ENCODE data around the gene CELSR2. TPM values are rescaled to one million over a fixed set of nuclear protein-coding genes. Genes with fewer than 3 reads are reported as not detected.

Gene CELSR2
- total RNA-seq, 1 experiment from 2014 or later, result 6.9 TPM

DNA sequence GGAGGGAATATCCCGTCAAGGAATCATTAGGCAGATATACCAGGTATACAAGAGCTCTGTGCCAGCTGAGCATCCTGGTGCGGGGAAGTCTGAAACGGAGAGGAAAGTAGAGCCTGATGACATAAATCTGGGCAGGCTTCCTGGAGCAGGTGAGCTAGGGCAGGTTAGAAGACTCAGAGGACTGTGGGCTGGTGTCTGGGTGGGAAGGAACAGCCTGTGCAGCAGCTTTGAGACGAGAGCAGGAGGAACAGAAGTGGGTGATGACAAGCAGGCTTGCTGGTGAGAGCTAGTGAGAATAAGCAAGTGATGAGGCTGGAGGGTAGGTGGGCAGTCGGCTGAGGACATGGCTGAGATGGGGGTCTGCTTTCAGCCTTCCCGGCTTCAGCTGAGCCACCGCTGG is 6.7 kb downstream of the CELSR2 start:
- no peak overlapping the region for H3K4me3 Mint-ChIP-seq (ENCODE audit: unreplicated experiment)
- intact Hi-C loops (cut with micrococcal nuclease), result no loop called here

DNA sequence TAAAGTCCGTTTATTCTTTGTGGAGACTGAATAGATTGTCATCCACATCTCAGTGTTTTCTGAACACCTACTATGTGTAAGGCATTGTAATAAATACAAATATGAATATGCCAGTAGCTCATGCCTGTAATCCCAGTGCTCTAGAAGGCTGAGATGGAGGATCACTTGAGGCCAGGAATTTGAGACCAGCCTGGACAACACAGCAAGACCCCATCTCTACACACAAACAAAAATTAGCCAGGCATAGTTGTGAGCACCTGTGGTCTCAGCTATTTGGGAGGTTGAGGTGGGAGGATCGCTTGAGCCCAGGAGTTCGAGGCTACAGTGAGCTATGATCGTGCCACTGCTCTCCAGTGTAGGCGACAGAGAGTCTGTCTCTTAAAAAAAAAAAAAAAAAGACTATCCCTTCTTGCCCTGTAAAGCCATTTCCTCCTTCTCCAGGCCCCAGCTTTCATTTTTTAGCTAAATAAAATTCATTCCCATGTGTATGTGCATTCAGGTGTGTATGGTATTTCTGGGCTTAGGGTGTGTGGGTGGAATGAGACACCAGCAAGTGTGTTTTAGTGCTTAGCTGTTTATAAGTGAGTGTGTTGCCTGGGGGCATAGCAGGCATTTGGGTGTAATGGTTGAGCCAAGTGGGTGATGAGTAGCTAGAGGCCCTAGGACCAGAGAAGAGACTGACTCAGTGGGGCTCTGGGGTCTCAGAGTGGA is 7.8 kb downstream of the CELSR2 start:
- DNase-seq (ENCODE audit: unreplicated experiment), result peak; percentile 83
- Mint-ChIP-seq H3K9me3 (ENCODE audit: unreplicated experiment) (no peaks in the 10 kb centered on the region), H3K4me3 (ENCODE audit: unreplicated experiment) (peak overlapping the region; percentile 19), H3K27me3 (ENCODE audit: insufficient read depth, unreplicated experiment) (no peaks in the 10 kb centered on the region), H3K36me3 (ENCODE audit: insufficient read depth, unreplicated experiment) (no peaks in the 10 kb centered on the region), H3K27ac (ENCODE audit: low read depth, unreplicated experiment) (peak overlapping the region; percentile 76), H3K4me1 (ENCODE audit: insufficient read depth, unreplicated experiment) (peaks cover 21% of the 10 kb centered on the region)
- intact Hi-C loops (cut with micrococcal nuclease), result no loop called here
- POLR2A ChIA-PET, result interaction anchor here (0.7 to 2.5 kb wide), 8 partner anchors 10 to 157 kb away, joined by 3 to 17 read pairs (median 3); partner anchors contain the start of genes SARS1 and SORT1
- TF ChIP-seq, protein P1, sequence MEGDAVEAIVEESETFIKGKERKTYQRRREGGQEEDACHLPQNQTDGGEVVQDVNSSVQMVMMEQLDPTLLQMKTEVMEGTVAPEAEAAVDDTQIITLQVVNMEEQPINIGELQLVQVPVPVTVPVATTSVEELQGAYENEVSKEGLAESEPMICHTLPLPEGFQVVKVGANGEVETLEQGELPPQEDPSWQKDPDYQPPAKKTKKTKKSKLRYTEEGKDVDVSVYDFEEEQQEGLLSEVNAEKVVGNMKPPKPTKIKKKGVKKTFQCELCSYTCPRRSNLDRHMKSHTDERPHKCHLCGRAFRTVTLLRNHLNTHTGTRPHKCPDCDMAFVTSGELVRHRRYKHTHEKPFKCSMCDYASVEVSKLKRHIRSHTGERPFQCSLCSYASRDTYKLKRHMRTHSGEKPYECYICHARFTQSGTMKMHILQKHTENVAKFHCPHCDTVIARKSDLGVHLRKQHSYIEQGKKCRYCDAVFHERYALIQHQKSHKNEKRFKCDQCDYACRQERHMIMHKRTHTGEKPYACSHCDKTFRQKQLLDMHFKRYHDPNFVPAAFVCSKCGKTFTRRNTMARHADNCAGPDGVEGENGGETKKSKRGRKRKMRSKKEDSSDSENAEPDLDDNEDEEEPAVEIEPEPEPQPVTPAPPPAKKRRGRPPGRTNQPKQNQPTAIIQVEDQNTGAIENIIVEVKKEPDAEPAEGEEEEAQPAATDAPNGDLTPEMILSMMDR (IDR thresholded peaks at IDR 0.05; ENCODE audit: unreplicated experiment), result no peak
- BruUV-seq (replicated peaks), result no TSS peak
- CTCF ChIA-PET, result interaction anchor here (0.6 to 3.7 kb wide), 5 partner anchors 18 to 142 kb away, joined by 3 to 17 read pairs (median 8); partner anchors contain the start of gene SORT1

More for the DNA sequence above, 6.7 kb downstream of the CELSR2 start:
- Mint-ChIP-seq H3K36me3 (ENCODE audit: insufficient read depth, unreplicated experiment) (no peaks in the 10 kb centered on the region), H3K9me3 (ENCODE audit: unreplicated experiment) (no peaks in the 10 kb centered on the region), H3K27me3 (ENCODE audit: insufficient read depth, unreplicated experiment) (no peaks in the 10 kb centered on the region), H3K27ac (ENCODE audit: low read depth, unreplicated experiment) (no peak overlapping the region), H3K4me1 (ENCODE audit: insufficient read depth, unreplicated experiment) (peaks cover 21% of the 10 kb centered on the region)
- POLR2A ChIA-PET, result interaction anchor here (1.2 to 2.5 kb wide), 4 partner anchors 10 to 141 kb away, joined by 3 to 17 read pairs (median 5); partner anchors contain the start of gene SORT1
- no peak for DNase-seq (ENCODE audit: unreplicated experiment)
- no TSS peak for BruUV-seq (replicated peaks)
- TF ChIP-seq, protein P1 (IDR thresholded peaks at IDR 0.05; ENCODE audit: unreplicated experiment), result no peak
- CTCF ChIA-PET, result interaction anchor here (0.9 to 3.7 kb wide), 3 partner anchors 10 to 143 kb away, joined by 3 to 17 read pairs (median 11); partner anchors contain the start of gene SORT1

DNA sequence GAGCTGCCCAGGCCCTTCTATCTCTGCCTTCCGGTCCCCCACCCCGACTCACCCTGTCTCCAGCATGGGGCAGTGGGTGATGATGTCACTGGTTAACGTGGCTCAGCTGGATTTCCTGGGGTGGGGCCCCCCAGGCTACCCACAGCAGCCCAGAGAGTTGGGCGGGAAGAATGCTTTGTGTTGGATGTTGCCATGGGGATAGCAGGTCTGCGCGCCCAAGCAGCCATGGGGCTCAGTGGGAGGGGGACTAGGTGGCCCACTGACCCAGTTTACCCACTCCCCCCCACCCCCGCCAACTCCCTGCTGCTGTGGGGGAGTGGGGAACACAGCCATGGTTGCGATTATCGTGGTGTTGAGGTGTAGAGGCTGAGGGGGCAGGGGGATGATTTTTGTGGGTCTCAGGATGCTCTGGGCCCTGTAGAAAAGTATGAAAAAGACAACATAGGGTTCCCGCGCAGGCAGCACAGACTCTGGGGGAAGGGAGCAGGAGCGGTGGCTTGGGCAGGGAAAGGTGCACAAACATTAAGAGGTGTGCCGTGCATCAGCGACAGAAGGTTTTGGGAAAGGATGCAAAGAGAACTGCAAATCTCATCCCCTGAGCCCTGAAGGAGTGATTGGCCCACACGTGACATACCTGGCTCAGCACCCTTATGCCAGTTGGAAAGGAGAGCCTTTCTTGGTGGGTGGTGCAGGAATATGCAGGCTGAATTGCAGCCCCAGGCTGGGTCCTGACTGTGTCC is 8.5 kb downstream of the CELSR2 start:
- H3K27me3 Mint-ChIP-seq (ENCODE audit: insufficient read depth, unreplicated experiment), result no peaks in the 10 kb centered on the region
- H3K4me1 Mint-ChIP-seq (ENCODE audit: insufficient read depth, unreplicated experiment), result peaks cover 21% of the 10 kb centered on the region
- no TSS peak for BruUV-seq (replicated peaks)
- no peak overlapping the region for H3K4me3 Mint-ChIP-seq (ENCODE audit: unreplicated experiment)
- H3K36me3 Mint-ChIP-seq (ENCODE audit: insufficient read depth, unreplicated experiment), result no peaks in the 10 kb centered on the region
- intact Hi-C loops (cut with micrococcal nuclease), result no loop called here
- TF ChIP-seq, protein P1 (IDR thresholded peaks at IDR 0.05; ENCODE audit: unreplicated experiment), result no peak
- no peak for DNase-seq (ENCODE audit: unreplicated experiment)
- POLR2A ChIA-PET, result interaction anchor here (0.7 to 2.5 kb wide), 5 partner anchors 17 to 157 kb away, joined by 3 to 17 read pairs (median 3); partner anchors contain the start of gene SARS1
- peak overlapping the region; percentile 76 for H3K27ac Mint-ChIP-seq (ENCODE audit: low read depth, unreplicated experiment)
- no peaks in the 10 kb centered on the region for H3K9me3 Mint-ChIP-seq (ENCODE audit: unreplicated experiment)
- CTCF ChIA-PET, result interaction anchor here (1.2 to 3.7 kb wide), 4 partner anchors 18 to 141 kb away, joined by 3 to 17 read pairs (median 10); partner anchors contain the start of gene SORT1
